Measurements from ENCODE around the gene GPATCH4. TPM values are rescaled to one million over a fixed set of nuclear protein-coding genes. Genes with fewer than 3 reads are reported as not detected.

The GPATCH4 gene
- total and polyA plus RNA-seq, 10 of the 15 experiments (the other 5 are each of a cell fraction or from before 2014, with no cell fraction given): 35.5 to 111 (median 73.9) TPM

- Histone ChIP-seq H3K4me3 (no peak overlapping the region), H4K20me1 (ENCODE audit: control insufficient read depth, insufficient read depth) (no peaks in the 10 kb centered on the region), H3K4me1 (ENCODE audit: control insufficient read depth, insufficient read depth, low read length) (no peaks in the 10 kb centered on the region), H3K79me2 (ENCODE audit: control insufficient read depth, insufficient read depth, low read length) (no peaks in the 10 kb centered on the region), H3K36me3 (ENCODE audit: control insufficient read depth in 2 of 2, insufficient read depth in 2 of 2, low read length in 1 of 2) (peaks cover 0 to 2% of the 10 kb centered on the region in 2 experiments; a peak in 1 of 4 replicates), H3K27me3 (replicated peaks in 1 of 2; ENCODE audit: control insufficient read depth in 2 of 2, insufficient read depth in 2 of 2, low read length in 1 of 2) (no peaks in the 10 kb centered on the region), H3K4me2 (ENCODE audit: control insufficient read depth, insufficient read depth) (no peak overlapping the region), H3K9ac (ENCODE audit: control insufficient read depth, insufficient read depth, low read length) (no peak overlapping the region), H2AFZ (ENCODE audit: control insufficient read depth, low read depth, low read length) (no peak overlapping the region), H3K9me3 (replicated peaks; ENCODE audit: control insufficient read depth, insufficient read depth, low read length) (no peaks in the 10 kb centered on the region), H3K27ac (ENCODE audit: control insufficient read depth, insufficient read depth) (no peak overlapping the region)
- ChIA-PET SMC1A (ENCODE audit: uncharacterized antibody, unreplicated experiment) (interaction anchor here (1.1 kb wide), 1 partner anchor 11 kb away, joined by 3 read pairs; no protein-coding TSS in a partner anchor), CTCF (interaction anchor here (0.6 kb wide), 1 partner anchor 156 kb away, joined by 4 read pairs; no protein-coding TSS in a partner anchor), POLR2A (no interaction called here), RAD21 (ENCODE audit: unreplicated experiment) (no interaction called here)
- 59% methylated on average over 5 of the region's 5 CpGs for WGBS (ENCODE audit: insufficient coverage, insufficient replicate concordance, low lambda C conversion rate, missing lambda C conversion rate)
- no TSS peak for BruUV-seq (replicated peaks)
- ATAC-seq: no peak
- FAIRE-seq: no peak
- in situ Hi-C loops (cut with MboI) (no loop called here), intact Hi-C loops (cut with micrococcal nuclease; ENCODE audit: unreplicated experiment) (no loop called here)
- TF ChIP-seq RCOR1 (conservative IDR thresholded peaks at IDR 0.05; ENCODE audit: low read depth, low read length) (no peak), RELB (IDR thresholded peaks at IDR 0.05; ENCODE audit: low read depth) (no peak), PML (IDR thresholded peaks at IDR 0.05; ENCODE audit: low read length) (no peak), BHLHE40 (IDR thresholded peaks at IDR 0.05; ENCODE audit: borderline replicate concordance in 1 of 2, low read depth in 2 of 2, low read length in 1 of 2) (no peak), RELA (IDR thresholded peaks at IDR 0.05; ENCODE audit: borderline replicate concordance, partially characterized antibody) (no peak), ZNF687 (IDR thresholded peaks at IDR 0.05) (no peak), RAD51 (IDR thresholded peaks at IDR 0.05) (no peak), YY1 (IDR thresholded peaks at IDR 0.05; ENCODE audit: low read depth, low read length) (no peak), NFXL1 (IDR thresholded peaks at IDR 0.05; ENCODE audit: borderline replicate concordance) (no peak), ZBTB4 (CRISPR knock-in tag; IDR thresholded peaks at IDR 0.05) (no peak), PAX8 (IDR thresholded peaks at IDR 0.05) (no peak), ATF2 (IDR thresholded peaks at IDR 0.05; ENCODE audit: low read length) (no peak), PAX5 (IDR thresholded peaks at IDR 0.05; ENCODE audit: borderline replicate concordance, low read depth, low read length) (no peak), STAT3 (IDR thresholded peaks at IDR 0.05; ENCODE audit: low read depth, low read length) (no peak)
- DNase-seq (ENCODE audit: low read depth, low spot score): no peak
These were observed 41.4 kb downstream of the GPATCH4 start for GRCh38 chr1:156559797-156560385.
